ENCODE data around the gene VDAC1. TPM values are rescaled to one million over a fixed set of nuclear protein-coding genes. Genes with fewer than 3 reads are reported as not detected.

VDAC1 gene
- total RNA-seq, 1 donor from 2014 or later = 125 TPM

GRCh38 chr5:133968204-133968980 is 36.4 kb downstream of the VDAC1 start, which contains the start of gene C5orf15:
C5orf15 (minus strand) TSS chr5:133968625; CDS start chr5:133968584, 41 bp downstream.
- DNase-seq = peak; percentile 99
- Histone ChIP-seq H3K4me3 (peak within 1 kb of the TSS; percentile 84), H3K36me3 (peaks cover 27% of the 10 kb centered on the region), H3K27ac (peak within 1 kb of the TSS; percentile 89), H3K4me1 (peaks cover 31% of the 10 kb centered on the region), H3K27me3 (ENCODE audit: low read depth) (no peaks in the 10 kb centered on the region), H3K9me3 (no peaks in the 10 kb centered on the region)
- TF ChIP-seq CTCF (IDR thresholded peaks at IDR 0.05) = no peak
- intact Hi-C loops (cut with DNase I) = no loop called here
- ATAC-seq = peak; percentile 99

- Histone ChIP-seq H3K27me3 (ENCODE audit: low read depth) (no peaks in the 10 kb centered on the region), H3K36me3 (peaks cover 20% of the 10 kb centered on the region), H3K9me3 (no peaks in the 10 kb centered on the region), H3K4me1 (peaks cover 31% of the 10 kb centered on the region), H3K4me3 (peak overlapping the region; percentile 84), H3K27ac (peak overlapping the region; percentile 89)
- intact Hi-C loops (cut with DNase I) = no loop called here
- TF ChIP-seq CTCF (IDR thresholded peaks at IDR 0.05) = no peak
- ATAC-seq (peak; percentile 63 to 69), DNase-seq (no peak)
These were observed 37.0 kb downstream of the VDAC1 start for GRCh38 chr5:133967698-133968203.

DNA sequence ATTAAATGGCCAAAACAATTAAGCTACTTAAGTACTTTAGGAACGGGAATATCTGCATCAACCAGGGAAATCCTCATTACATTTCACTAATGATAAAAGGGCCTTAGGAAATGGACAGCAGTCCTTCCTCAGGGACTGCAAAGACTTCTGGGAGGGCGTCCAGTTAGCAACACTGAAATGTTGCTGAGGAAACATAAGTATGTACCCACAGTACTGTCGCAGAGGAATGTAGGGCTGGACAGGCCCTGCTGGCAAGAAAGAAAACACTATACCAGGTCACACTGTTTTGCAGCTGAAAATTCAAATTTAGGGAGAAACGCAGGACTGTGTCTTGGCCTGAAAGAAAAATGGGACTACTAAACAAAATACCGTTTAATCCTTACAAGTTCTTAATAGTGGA is 37.7 kb downstream of the VDAC1 start:
- peak overlapping the region; percentile 84 for H3K4me3 ChIP-seq
- peaks cover 31% of the 10 kb centered on the region for H3K4me1 ChIP-seq
- peak overlapping the region; percentile 89 for H3K27ac ChIP-seq
- intact Hi-C loops (cut with DNase I) = no loop called here
- DNase-seq (no peak), ATAC-seq (no peak)
- no peak for TF ChIP-seq CTCF (IDR thresholded peaks at IDR 0.05)
- H3K36me3 ChIP-seq = peaks cover 14% of the 10 kb centered on the region
- no peaks in the 10 kb centered on the region for H3K9me3 ChIP-seq
- H3K27me3 ChIP-seq (ENCODE audit: low read depth) = no peaks in the 10 kb centered on the region

DNA sequence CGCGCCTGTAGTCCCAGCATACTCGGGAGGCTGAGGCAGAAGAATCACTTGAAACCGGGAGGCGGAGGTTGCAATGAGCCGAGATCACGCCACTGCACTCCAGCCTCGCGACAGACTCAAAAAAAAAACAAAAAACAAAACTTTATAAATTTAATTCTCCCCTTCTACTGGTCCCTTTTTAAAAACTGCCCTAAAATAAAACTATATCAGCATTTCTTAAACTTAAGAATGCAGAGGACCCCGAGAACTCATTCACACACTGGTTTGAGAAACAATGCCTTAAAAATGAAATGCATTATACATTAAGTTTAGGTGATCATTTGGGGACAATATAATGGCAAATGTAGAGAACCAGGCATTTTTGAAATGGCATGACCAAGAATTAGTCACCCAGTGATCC is 38.7 kb downstream of the VDAC1 start:
- Histone ChIP-seq H3K36me3 (peaks cover 6% of the 10 kb centered on the region), H3K9me3 (no peaks in the 10 kb centered on the region), H3K4me3 (no peak overlapping the region), H3K4me1 (peaks cover 31% of the 10 kb centered on the region), H3K27me3 (ENCODE audit: low read depth) (no peaks in the 10 kb centered on the region), H3K27ac (no peak overlapping the region)
- DNase-seq (no peak), ATAC-seq (no peak)
- intact Hi-C loops (cut with DNase I) = no loop called here
- no peak for TF ChIP-seq CTCF (IDR thresholded peaks at IDR 0.05)

- H3K27me3 ChIP-seq (ENCODE audit: low read depth) = no peaks in the 10 kb centered on the region
- peaks cover 12% of the 10 kb centered on the region for H3K36me3 ChIP-seq
- H3K4me1 ChIP-seq = peaks cover 21% of the 10 kb centered on the region
- H3K9me3 ChIP-seq = no peaks in the 10 kb centered on the region
- no peak for DNase-seq
- no peak overlapping the region for H3K4me3 ChIP-seq
- intact Hi-C loops (cut with DNase I) = no loop called here
- TF ChIP-seq CTCF (IDR thresholded peaks at IDR 0.05) = no peak
- no peak for ATAC-seq
- H3K27ac ChIP-seq = no peak overlapping the region
These were observed 41.2 kb downstream of the VDAC1 start for GRCh38 chr5:133963493-133964128.
